GM12878 (cell line): ENCODE results near the gene FAM210A. TPM values are rescaled to one million over a fixed set of nuclear protein-coding genes. Genes with fewer than 3 reads are reported as not detected.

Experiments used
- ATAC-seq: fragments of 200-7000 bp; cut with Tn5 transposase; 3 replicates; pipeline ENCODE4 v1.9.1; 2020; ENCODE audit warnings: mild to moderate bottlenecking, moderate library complexity
- BruUV-seq: library from RNA; stranded (reverse); fragments of 400-500 nt; replicated peaks from 2 replicates; lab custom pipeline; 2021; lab: Mats Ljungman, UMichigan
- CTCF ChIA-PET: fragments of 300-600 bp; sonication (Branson Sonifier 250); formaldehyde crosslinking; extraction: SDS; loops from one replicate; lab custom pipeline; 2021; ENCODE audit warnings: inconsistent platforms; lab: Yijun Ruan, JAX
- POLR2A ChIA-PET: fragments of 350-600 bp; formaldehyde crosslinking; extraction: SDS; loops from one replicate; lab custom pipeline; 2021; ENCODE audit warnings: inconsistent platforms; lab: Charles Lee
- RAD21 ChIA-PET: fragments of 300-600 bp; sonication (Branson Sonifier 250); formaldehyde crosslinking; loops from one replicate; lab custom pipeline; 2023; ENCODE audit warnings: antibody characterized with exemption; ENCODE audit not compliant: unreplicated experiment; lab: Charles Lee
- SMC1A ChIA-PET: fragments of 300-600 bp; sonication (Branson Sonifier 250); formaldehyde crosslinking; loops from one replicate; lab custom pipeline; 2023; ENCODE audit not compliant: unreplicated experiment, uncharacterized antibody; lab: Charles Lee
- DNase-seq: peaks from one replicate; pipeline ENCODE4 v3.0.0-alpha.2; 2011; ENCODE audit warnings: low read depth, low spot score
- FAIRE-seq: peaks from 3 replicates; lab custom pipeline; 2011; peaks lifted over from hg19 to GRCh38; lab: Jason Lieb, UNC
- H2AFZ ChIP-seq: 2 replicates; pipeline ENCODE4 v1.6.0; 2011; ENCODE audit warnings: low read depth, low read length, control low read depth; ENCODE audit not compliant: control insufficient read depth
- H3K27ac ChIP-seq: 2 replicates; pipeline ENCODE4 v1.5.1; 2011; ENCODE audit warnings: control low read depth; ENCODE audit not compliant: control insufficient read depth, insufficient read depth
- H3K27me3 ChIP-seq, 2 experiments: replicated peaks in 1 of 2; 2 replicates each; pipeline versions ENCODE4 v1.6.0 to v1.6.1; 2011; ENCODE audit warnings: low read length in 1 of 2; ENCODE audit not compliant: control insufficient read depth in 2 of 2, insufficient read depth in 2 of 2
- H3K36me3 ChIP-seq, 2 experiments: 2 replicates each; pipeline ENCODE4 v1.5.1; 2011; ENCODE audit warnings: low read length in 1 of 2; ENCODE audit not compliant: control insufficient read depth in 2 of 2, insufficient read depth in 2 of 2
- H3K4me1 ChIP-seq: 2 replicates; pipeline ENCODE4 v1.6.1; 2011; ENCODE audit warnings: mild to moderate bottlenecking, low read length, moderate library complexity, mixed read lengths; ENCODE audit not compliant: control insufficient read depth, insufficient read depth
- H3K4me2 ChIP-seq: 2 replicates; pipeline ENCODE4 v1.6.0; 2011; ENCODE audit warnings: control low read depth; ENCODE audit not compliant: control insufficient read depth, insufficient read depth
- H3K4me3 ChIP-seq: fragments of 200-600 bp; sonication (generic); 2 replicates; pipeline ENCODE4 v1.5.1; 2016
- H3K79me2 ChIP-seq: 2 replicates; pipeline ENCODE4 v1.6.0; 2011; ENCODE audit warnings: low read length; ENCODE audit not compliant: control insufficient read depth, insufficient read depth
- H3K9ac ChIP-seq: 2 replicates; pipeline ENCODE4 v1.8.0; 2011; ENCODE audit warnings: low read length, control low read depth, mixed read lengths; ENCODE audit not compliant: control insufficient read depth, insufficient read depth
- H3K9me3 ChIP-seq: replicated peaks from 3 replicates; pipeline ENCODE4 v1.5.1; 2011; ENCODE audit warnings: mild to moderate bottlenecking, low read length; ENCODE audit not compliant: control insufficient read depth, insufficient read depth
- H4K20me1 ChIP-seq: 2 replicates; pipeline ENCODE4 v1.6.0; 2011; ENCODE audit not compliant: control insufficient read depth, insufficient read depth
- CEBPZ ChIP-seq: fragments of 150-350 bp; IDR thresholded peaks from 2 replicates; pipeline ENCODE4 v1.6.1; 2016; ENCODE audit warnings: low read depth, low read length
- CREB1 ChIP-seq: IDR thresholded peaks from 2 replicates; pipeline ENCODE4 v1.6.1; 2012; ENCODE audit warnings: low read depth, mild to moderate bottlenecking, inconsistent platforms
- CREM ChIP-seq: IDR thresholded peaks from 2 replicates; pipeline ENCODE4 v1.6.1; 2014; ENCODE audit warnings: antibody characterized with exemption, low read depth
- IRF3 ChIP-seq: fragments of 450-650 bp; IDR thresholded peaks from 2 replicates; pipeline ENCODE4 v1.6.1; 2014; ENCODE audit warnings: mild to moderate bottlenecking
- SMAD5 ChIP-seq: IDR thresholded peaks from 2 replicates; pipeline ENCODE4 v1.6.1; 2016; ENCODE audit warnings: antibody characterized with exemption, low read depth
- SPI1 ChIP-seq: IDR thresholded peaks from 2 replicates; pipeline ENCODE4 v1.6.1; 2011; ENCODE audit warnings: low read depth, mild to moderate bottlenecking, low read length, moderate library complexity, borderline replicate concordance; ENCODE audit not compliant: insufficient read depth
- TARDBP ChIP-seq: IDR thresholded peaks from 2 replicates; pipeline ENCODE4 v1.6.1; 2016; ENCODE audit warnings: borderline replicate concordance
- ZBTB11 ChIP-seq: fragments of 450-650 bp; formaldehyde crosslinking; IDR thresholded peaks from 2 replicates; pipeline ENCODE4 v1.5.0; 2022; ENCODE audit warnings: mild to moderate bottlenecking, missing genetic modification characterization
- WGBS: methylation state at CpG from one replicate; pipeline ENCODE4 v1.1.6; 2016; ENCODE audit warnings: low lambda C conversion rate; ENCODE audit not compliant: insufficient replicate concordance, insufficient coverage; ENCODE audit errors: missing lambda C conversion rate; 5-methylcytosine and 5-hydroxymethylcytosine counted together
- in situ Hi-C: fragments of 300-500 bp; cut with MboI; formaldehyde crosslinking; loops from 9 replicates; pipeline ENCODE4 v1.14.3; 2018; ENCODE audit warnings: mixed read lengths
- intact Hi-C: fragments of 100-400 bp; cut with micrococcal nuclease; formaldehyde crosslinking; loops from one replicate; pipeline ENCODE4 v1.14.2; 2022; ENCODE audit not compliant: unreplicated experiment
- polyA plus RNA-seq, 11 experiments: library from polyadenylated mRNA; depleted of rRNA in 4 of 11; unstranded in 6 of 11; stranded (reverse) in 5 of 11; fragments of >200 nt; fragmentation: Nextera tagmentation in 4 of 11; fragmentation: Illumina TruSeq in 1 of 11; extraction: Ambion mirVana in 4 of 11; extraction: Trizol in 1 of 11; gene quantifications; 1 replicate in 1 of 11; 2 replicates in 10 of 11; pipeline versions ENCODE4 v1.2.1 to v1.2.3, GENCODE V29; 2011 to 2016; ENCODE audit warnings: inconsistent platforms in 2 of 11, missing spikeins in 2 of 11, low read depth in 1 of 11
- total RNA-seq, 4 experiments: library from RNA; depleted of rRNA in 3 of 4; stranded (reverse); fragments of >200 nt in 3 of 4; fragmentation: Illumina TruSeq in 1 of 4; extraction: Trizol in 1 of 4; gene quantifications; 2 replicates each; pipeline versions ENCODE4 v1.2.1 to v1.2.3, GENCODE V29; 2013 to 2021

Gene FAM210A
- total and polyA plus RNA-seq, 10 of the 15 experiments (the other 5 are each of a cell fraction or from before 2014, with no cell fraction given): 10.3 to 56.3 (median 17.7) TPM

DNA sequence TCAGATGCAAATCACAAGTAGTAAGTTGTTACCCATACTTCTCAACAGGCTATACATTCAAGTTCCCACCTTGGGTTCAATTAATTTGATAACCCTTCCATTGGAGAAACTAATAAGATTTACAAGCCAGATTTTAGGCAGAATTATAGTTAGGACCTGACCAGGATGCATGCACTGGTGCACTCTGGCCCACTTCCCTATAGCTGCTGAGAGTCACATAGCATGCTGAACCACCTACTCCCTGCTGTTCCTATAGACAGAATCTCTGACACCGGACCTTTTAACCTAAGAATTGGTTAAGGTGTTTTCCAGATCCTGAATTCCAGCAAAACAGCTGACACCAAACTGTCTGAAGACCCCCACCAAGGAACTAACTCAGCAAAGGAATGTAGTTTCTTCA, 26.2 kb downstream of the FAM210A start:
- ATAC-seq (no peak), FAIRE-seq (no peak), DNase-seq (no peak)
- intact Hi-C loops: no loop called here
- H3K9ac ChIP-seq: no peak overlapping the region
- H3K36me3 ChIP-seq: no peaks in the 10 kb centered on the region
- 0% methylated on average over 1 of the region's 1 CpG for WGBS
- H3K9me3 ChIP-seq: peaks cover 45% of the 10 kb centered on the region
- in situ Hi-C loops: no loop called here
- no peaks in the 10 kb centered on the region for H3K4me1 ChIP-seq
- TF ChIP-seq TARDBP (no peak), CREB1 (no peak), SPI1 (0 out of 2 replicates have a peak, but pooled peaks have one; percentile 32), CEBPZ (no peak), SMAD5 (no peak), ZBTB11 (CRISPR knock-in tag) (no peak), CREM (no peak), IRF3 (no peak)
- RAD21 ChIA-PET: no interaction called here
- H3K27ac ChIP-seq: no peak overlapping the region
- no peaks in the 10 kb centered on the region for H3K27me3 ChIP-seq
- H2AFZ ChIP-seq: no peak overlapping the region
- SMC1A ChIA-PET: no interaction called here
- no peak overlapping the region for H3K4me3 ChIP-seq
- no peaks in the 10 kb centered on the region for H4K20me1 ChIP-seq
- peaks cover 13% of the 10 kb centered on the region for H3K79me2 ChIP-seq
- POLR2A ChIA-PET: no interaction called here
- no peak overlapping the region for H3K4me2 ChIP-seq
- CTCF ChIA-PET: no interaction called here
- BruUV-seq: no TSS peak
